Activated CD4-positive, alpha-beta T cell treated with anti-CD3 and anti-CD28 coated beads for 4 hours (primary cell): ENCODE measurements around the gene HPSE2.
"Not testable (repeated sequence)": the region's sequence is repeated elsewhere in the genome, so short reads cannot be mapped to it uniquely, and the experiment has no call there.

Experiments
- DNase-seq, 2 donors: peaks; one replicate each; pipeline ENCODE4 v3.0.0-alpha.2; 2020

Gene HPSE2

GRCh38 chr10:98915911-98916310, 319.7 kb downstream of the HPSE2 start:
- no peak for DNase-seq

- no peak for DNase-seq
These were observed 325.1 kb downstream of the HPSE2 start for GRCh38 chr10:98910546-98910945.

GRCh38 chr10:98910048-98910447, 325.6 kb downstream of the HPSE2 start:
- no peak for DNase-seq

- DNase-seq, result no peak
These were observed 326.8 kb downstream of the HPSE2 start for GRCh38 chr10:98908868-98909267.

GRCh38 chr10:98908247-98908646, 327.4 kb downstream of the HPSE2 start:
- DNase-seq, result not testable (repeated sequence)

- no peak for DNase-seq
These were observed 334.1 kb downstream of the HPSE2 start for GRCh38 chr10:98901441-98902110.

GRCh38 chr10:98899018-98899417, 336.6 kb downstream of the HPSE2 start:
- no peak for DNase-seq

- DNase-seq, result no peak
These were observed 343.1 kb downstream of the HPSE2 start for GRCh38 chr10:98892523-98892922.

- no peak for DNase-seq
These were observed 349.0 kb downstream of the HPSE2 start for GRCh38 chr10:98886686-98887085.

GRCh38 chr10:98885378-98885777, 350.3 kb downstream of the HPSE2 start:
- no peak for DNase-seq

GRCh38 chr10:98881789-98882188, 353.9 kb downstream of the HPSE2 start:
- DNase-seq, result no peak

- DNase-seq, result no peak
These were observed 354.7 kb downstream of the HPSE2 start for GRCh38 chr10:98880971-98881370.

- DNase-seq, result no peak
These were observed 356.7 kb downstream of the HPSE2 start for GRCh38 chr10:98878921-98879320.

GRCh38 chr10:98878418-98878817, 357.2 kb downstream of the HPSE2 start:
- DNase-seq, result no peak

- no peak for DNase-seq
These were observed 373.7 kb downstream of the HPSE2 start for GRCh38 chr10:98861962-98862361.

- no peak for DNase-seq
These were observed 377.1 kb downstream of the HPSE2 start for GRCh38 chr10:98858525-98858924.

- DNase-seq, result no peak
These were observed 380.1 kb downstream of the HPSE2 start for GRCh38 chr10:98855403-98856189.

- no peak for DNase-seq
These were observed 383.0 kb downstream of the HPSE2 start for GRCh38 chr10:98852686-98853085.

- DNase-seq, result no peak
These were observed 387.3 kb downstream of the HPSE2 start for GRCh38 chr10:98848361-98848760.

- no peak for DNase-seq
These were observed 388.9 kb downstream of the HPSE2 start for GRCh38 chr10:98846787-98847186.

GRCh38 chr10:98833542-98833941, 402.1 kb downstream of the HPSE2 start:
- no peak for DNase-seq

- DNase-seq, result no peak
These were observed 402.9 kb downstream of the HPSE2 start for GRCh38 chr10:98832738-98833137.

GRCh38 chr10:98832196-98832595, 403.5 kb downstream of the HPSE2 start:
- no peak for DNase-seq

- no peak for DNase-seq
These were observed 404.3 kb downstream of the HPSE2 start for GRCh38 chr10:98831391-98831790.

- no peak for DNase-seq
These were observed 409.9 kb downstream of the HPSE2 start for GRCh38 chr10:98825741-98826140.
